Mesendoderm (in vitro differentiated cells): ENCODE measurements around the gene ZNF219. TPM values are rescaled to one million over a fixed set of nuclear protein-coding genes. Genes with fewer than 3 reads are reported as not detected.
"Not testable (repeated sequence)": the region's sequence is repeated elsewhere in the genome, so short reads cannot be mapped to it uniquely, and the experiment has no call there.

ENCODE experiments used
- DNase-seq: peaks from one replicate; pipeline ENCODE4 v3.0.0; 2013
- H2AK5ac ChIP-seq: 2 replicates; pipeline ENCODE4 v1.6.1; 2013; ENCODE audit warnings: low read length, inconsistent platforms
- H2BK120ac ChIP-seq: 2 replicates; pipeline ENCODE4 v1.6.1; 2013; ENCODE audit warnings: low read depth, mild to moderate bottlenecking, low read length, moderate library complexity, mixed read lengths
- H2BK15ac ChIP-seq: replicated peaks from 2 replicates; pipeline ENCODE4 v1.6.1; 2013; ENCODE audit warnings: low read depth, mild to moderate bottlenecking, moderate library complexity
- H2BK5ac ChIP-seq: 2 replicates; pipeline ENCODE4 v1.6.1; 2013; ENCODE audit warnings: low read length, inconsistent platforms
- H3K18ac ChIP-seq: 2 replicates; pipeline ENCODE4 v1.6.1; 2013; ENCODE audit warnings: mild to moderate bottlenecking, low read length, mixed read lengths
- H3K23ac ChIP-seq: one replicate; pipeline ENCODE4 v1.6.1; 2013; ENCODE audit warnings: low read length
- H3K27ac ChIP-seq: 2 replicates; pipeline ENCODE4 v1.5.1; 2013; ENCODE audit warnings: low read depth, mild to moderate bottlenecking, inconsistent platforms, low read length, moderate library complexity
- H3K27me3 ChIP-seq: 2 replicates; pipeline ENCODE4 v1.6.1; 2013; ENCODE audit warnings: low read length, control low read depth, mild to moderate bottlenecking, inconsistent platforms; ENCODE audit not compliant: insufficient read depth, poor library complexity
- H3K36me3 ChIP-seq: 2 replicates; pipeline ENCODE4 v1.6.1; 2013; ENCODE audit warnings: low read length, inconsistent platforms; ENCODE audit not compliant: control insufficient read depth, insufficient read depth
- H3K4ac ChIP-seq: one replicate; pipeline ENCODE4 v1.6.1; 2013; ENCODE audit warnings: low read depth, mild to moderate bottlenecking, low read length, moderate library complexity
- H3K4me1 ChIP-seq: 2 replicates; pipeline ENCODE4 v1.6.1; 2013; ENCODE audit warnings: low read depth, low read length, inconsistent platforms; ENCODE audit not compliant: control insufficient read depth
- H3K4me2 ChIP-seq: 2 replicates; pipeline ENCODE4 v1.6.1; 2013; ENCODE audit warnings: low read length
- H3K4me3 ChIP-seq: 2 replicates; pipeline ENCODE4 v1.5.1; 2013; ENCODE audit warnings: mild to moderate bottlenecking, low read length
- H3K56ac ChIP-seq: one replicate; pipeline ENCODE4 v1.6.1; 2013; ENCODE audit warnings: low read length
- H3K79me1 ChIP-seq: 2 replicates; pipeline ENCODE4 v1.6.1; 2013; ENCODE audit warnings: low read length, inconsistent platforms
- H3K79me2 ChIP-seq: 2 replicates; pipeline ENCODE4 v1.6.1; 2013; ENCODE audit warnings: mild to moderate bottlenecking, low read length; ENCODE audit not compliant: control insufficient read depth, insufficient read depth
- H3K9ac ChIP-seq: 2 replicates; pipeline ENCODE4 v1.6.1; 2013; ENCODE audit warnings: low read length, inconsistent platforms
- H4K5ac ChIP-seq: one replicate; pipeline ENCODE4 v1.6.1; 2013; ENCODE audit warnings: low read length
- H4K8ac ChIP-seq: one replicate; pipeline ENCODE4 v1.6.1; 2013; ENCODE audit warnings: low read depth, mild to moderate bottlenecking, control low read depth, low read length, moderate library complexity
- WGBS: extraction: QIAGEN DNeasy Blood & Tissue Kit; methylation state at CpG from one replicate; pipeline ENCODE4 v1.1.7; 2013; ENCODE audit warnings: low lambda C conversion rate, missing lambda C conversion rate; ENCODE audit not compliant: insufficient coverage; ENCODE audit errors: extremely low coverage; 5-methylcytosine and 5-hydroxymethylcytosine counted together
- small RNA-seq: library from polyadenylated mRNA; stranded (forward); fragments of <200 nt; extraction: miRNeasy Mini kit (QIAGEN cat#:217004); gene quantifications from one replicate; pipeline ENCODE3, GENCODE V24; 2013; ENCODE audit not compliant: insufficient read depth

Gene ZNF219

GRCh38 chr14:21040941-21041340 lies 57.5 kb downstream of the ZNF219 start:
- not testable (repeated sequence) for H3K4me2 ChIP-seq, H3K36me3 ChIP-seq, H2BK5ac ChIP-seq, H2BK120ac ChIP-seq, H3K4ac ChIP-seq, H3K79me2 ChIP-seq, H3K27me3 ChIP-seq, H3K18ac ChIP-seq, H3K23ac ChIP-seq, H3K56ac ChIP-seq, H3K9ac ChIP-seq, H4K5ac ChIP-seq, H3K4me1 ChIP-seq, H2AK5ac ChIP-seq, H4K8ac ChIP-seq, H3K79me1 ChIP-seq, DNase-seq, H2BK15ac ChIP-seq, H3K27ac ChIP-seq, H3K4me3 ChIP-seq
- WGBS, result no CpG with 5 or more reads among the region's 3 CpGs

- no peak overlapping the region for H2BK5ac ChIP-seq
- no peak overlapping the region for H4K5ac ChIP-seq
- H3K4me1 ChIP-seq, result peaks cover 5% of the 10 kb centered on the region
- H3K4ac ChIP-seq, result no peak overlapping the region
- no peak overlapping the region for H4K8ac ChIP-seq
- H3K4me3 ChIP-seq, result no peak overlapping the region
- DNase-seq, result no peak
- no peak overlapping the region for H3K23ac ChIP-seq
- no peak overlapping the region for H2AK5ac ChIP-seq
- H2BK15ac ChIP-seq, result no peak overlapping the region
- no peak overlapping the region for H3K18ac ChIP-seq
- no peak overlapping the region for H3K27ac ChIP-seq
- no peak overlapping the region for H3K9ac ChIP-seq
- no peaks in the 10 kb centered on the region for H3K79me1 ChIP-seq
- no peak overlapping the region for H2BK120ac ChIP-seq
- no peaks in the 10 kb centered on the region for H3K36me3 ChIP-seq
- WGBS, result no CpG with 5 or more reads among the region's 8 CpGs
- H3K79me2 ChIP-seq, result no peaks in the 10 kb centered on the region
- H3K27me3 ChIP-seq, result no peaks in the 10 kb centered on the region
- H3K4me2 ChIP-seq, result no peak overlapping the region
- H3K56ac ChIP-seq, result no peak overlapping the region
Measured at GRCh38 chr14:21040370-21040925, 58.0 kb downstream of the ZNF219 start.

Small RNAs within 50 kb of the gene (small RNA-seq; reads per million reads assigned to genes)
- gene RNU6-252P, result not detected
